WTC11 (cell line): ENCODE data around the gene OR6C6.
"Not testable (repeated sequence)": the region's sequence is repeated elsewhere in the genome, so short reads cannot be mapped to it uniquely, and the experiment has no call there.

Source experiments
- ATF1 ChIP-seq: sonication (generic); formaldehyde crosslinking; IDR thresholded peaks from 2 replicates; pipeline ENCODE4 v1.8.1; 2023; ENCODE audit warnings: mild to moderate bottlenecking, moderate library complexity, missing genetic modification reagents
- ELF4 ChIP-seq: sonication (generic); formaldehyde crosslinking; IDR thresholded peaks from 2 replicates; pipeline ENCODE4 v1.8.1; 2022; ENCODE audit warnings: low read depth, mild to moderate bottlenecking, moderate library complexity, missing genetic modification reagents
- FOXK1 ChIP-seq: sonication (generic); formaldehyde crosslinking; IDR thresholded peaks from 2 replicates; pipeline ENCODE4 v1.8.0; 2022; ENCODE audit warnings: mild to moderate bottlenecking, moderate library complexity, missing genetic modification reagents
- GABPB1 ChIP-seq: sonication (generic); formaldehyde crosslinking; IDR thresholded peaks from 2 replicates; pipeline ENCODE4 v1.8.1; 2023; ENCODE audit warnings: mild to moderate bottlenecking, missing genetic modification reagents
- TEAD1 ChIP-seq: sonication (generic); formaldehyde crosslinking; IDR thresholded peaks from 2 replicates; pipeline ENCODE4 v1.8.0; 2022; ENCODE audit warnings: mild to moderate bottlenecking, missing genetic modification reagents
- ZBTB21 ChIP-seq: sonication (generic); formaldehyde crosslinking; IDR thresholded peaks from 2 replicates; pipeline ENCODE4 v1.8.1; 2023; ENCODE audit warnings: mild to moderate bottlenecking, missing genetic modification reagents, borderline replicate concordance
- ZNF232 ChIP-seq: sonication (generic); formaldehyde crosslinking; IDR thresholded peaks from 2 replicates; pipeline ENCODE4 v1.8.0; 2022; ENCODE audit warnings: mild to moderate bottlenecking, missing genetic modification reagents
- ZNF396 ChIP-seq: fragments of 250-450 bp; sonication (Bioruptor Pico); IDR thresholded peaks from 2 replicates; pipeline ENCODE4 v1.8.0; 2021; ENCODE audit warnings: mild to moderate bottlenecking, moderate library complexity, borderline replicate concordance
- TF ChIP-seq, protein P1 (sequence below): fragments of 200-600 bp; IDR thresholded peaks from 2 replicates; pipeline ENCODE4 v1.8.0; 2022; ENCODE audit warnings: antibody characterized with exemption

DNA sequence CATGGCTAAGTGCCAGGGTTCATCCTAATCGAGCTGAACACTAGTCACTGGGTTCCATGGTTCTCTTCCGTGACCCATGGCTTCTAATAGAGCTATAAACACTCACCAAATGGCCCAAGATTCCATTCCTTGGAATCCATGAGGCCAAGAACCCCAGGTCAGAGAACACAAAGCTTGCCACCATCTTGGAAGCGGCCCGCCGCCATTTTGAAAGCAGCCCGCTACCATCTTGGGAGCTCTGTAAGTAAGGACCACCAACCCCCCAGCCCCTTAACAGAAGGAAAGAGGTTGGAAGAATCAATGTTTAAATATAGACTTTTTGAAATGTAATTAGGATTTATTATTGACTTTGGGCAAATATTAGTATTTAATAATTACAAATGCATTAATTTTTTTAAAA lies 29.4 kb upstream of the OR6C6 start:
- TF ChIP-seq, protein P1, sequence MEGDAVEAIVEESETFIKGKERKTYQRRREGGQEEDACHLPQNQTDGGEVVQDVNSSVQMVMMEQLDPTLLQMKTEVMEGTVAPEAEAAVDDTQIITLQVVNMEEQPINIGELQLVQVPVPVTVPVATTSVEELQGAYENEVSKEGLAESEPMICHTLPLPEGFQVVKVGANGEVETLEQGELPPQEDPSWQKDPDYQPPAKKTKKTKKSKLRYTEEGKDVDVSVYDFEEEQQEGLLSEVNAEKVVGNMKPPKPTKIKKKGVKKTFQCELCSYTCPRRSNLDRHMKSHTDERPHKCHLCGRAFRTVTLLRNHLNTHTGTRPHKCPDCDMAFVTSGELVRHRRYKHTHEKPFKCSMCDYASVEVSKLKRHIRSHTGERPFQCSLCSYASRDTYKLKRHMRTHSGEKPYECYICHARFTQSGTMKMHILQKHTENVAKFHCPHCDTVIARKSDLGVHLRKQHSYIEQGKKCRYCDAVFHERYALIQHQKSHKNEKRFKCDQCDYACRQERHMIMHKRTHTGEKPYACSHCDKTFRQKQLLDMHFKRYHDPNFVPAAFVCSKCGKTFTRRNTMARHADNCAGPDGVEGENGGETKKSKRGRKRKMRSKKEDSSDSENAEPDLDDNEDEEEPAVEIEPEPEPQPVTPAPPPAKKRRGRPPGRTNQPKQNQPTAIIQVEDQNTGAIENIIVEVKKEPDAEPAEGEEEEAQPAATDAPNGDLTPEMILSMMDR = not testable (repeated sequence)
- not testable (repeated sequence) for TF ChIP-seq ZBTB21 (CRISPR knock-in tag); ZNF232 (CRISPR knock-in tag); GABPB1 (CRISPR knock-in tag); TEAD1 (CRISPR knock-in tag); ATF1; ZNF396 (CRISPR knock-in tag); FOXK1; ELF4 (CRISPR knock-in tag)
